ENCODE data around the gene CDYL.

GRCh38 chr6:5003604-5004372, 227.6 kb downstream of the CDYL start, which contains the start of gene RPP40:
- TF ChIP-seq CTCF (IDR thresholded peaks at IDR 0.05) (peak; percentile 56 to 94 (median 90)), POLR2A (IDR thresholded peaks at IDR 0.05) (no peak), POLR2AphosphoS5 (IDR thresholded peaks at IDR 0.05) (peak in 3 of 4 donors; percentile 11 to 68 (median 67))
